K562 (cell line): Measurements from ENCODE around the gene ATG12. TPM values are rescaled to one million over a fixed set of nuclear protein-coding genes. Genes with fewer than 3 reads are reported as not detected.
A peak's percentile ranks its signal among the peaks of the same experiment; 100 is the strongest.

Experiments
- ATAC-seq: fragments of 200-7000 bp; cut with Tn5 transposase; 3 replicates; pipeline ENCODE4 v1.9.1; 2020; ENCODE audit warnings: moderate library complexity
- BruUV-seq: library from RNA; stranded (reverse); fragments of 400-500 nt; replicated peaks from 2 replicates; lab custom pipeline; 2021; lab: Mats Ljungman, UMichigan
- CTCF ChIA-PET: fragments of 300-600 bp; formaldehyde crosslinking; extraction: SDS; loops from one replicate; lab custom pipeline; 2021; ENCODE audit warnings: low intra/inter-chr PET ratio; lab: Yijun Ruan, JAX
- POLR2A ChIA-PET: fragments of 300-600, 350-650 bp; sonication (Branson Sonifier 250); formaldehyde crosslinking; extraction: SDS; loops from one replicate; lab custom pipeline; 2021; ENCODE audit warnings: antibody characterized with exemption, inconsistent platforms; lab: Yijun Ruan, JAX
- DNase-seq, 4 experiments: peaks; one replicate each; pipeline versions ENCODE4 v3.0.0 to v3.0.0-alpha.2; 2011 to 2018; ENCODE audit warnings: low spot score in 3 of 4, mixed read lengths in 3 of 4; ENCODE audit errors: extremely low read depth in 1 of 4
- FAIRE-seq: peaks from 2 replicates; lab custom pipeline; 2011; peaks lifted over from hg19 to GRCh38; lab: Jason Lieb, UNC
- H2AFZ ChIP-seq: 2 replicates; pipeline ENCODE4 v1.6.0; 2011; ENCODE audit warnings: low read depth, low read length, control low read depth, inconsistent platforms
- H3K27ac ChIP-seq: fragments of 200-600 bp; 3 replicates; pipeline ENCODE4 v1.8.0; 2011; ENCODE audit warnings: low read depth, mild to moderate bottlenecking, control low read depth, inconsistent platforms, low read length, moderate library complexity, mixed read lengths; ENCODE audit errors: extremely low read depth
- H3K27me3 ChIP-seq, 2 experiments: fragments of 300-600 bp in 1 of 2; 2 replicates in 1 of 2; 3 replicates in 1 of 2; pipeline versions ENCODE4 v1.6.0 to v1.8.0; 2011; ENCODE audit warnings: inconsistent platforms in 2 of 2, low read length in 2 of 2, mild to moderate bottlenecking in 1 of 2, mixed read lengths in 1 of 2, moderate library complexity in 1 of 2; ENCODE audit not compliant: control insufficient read depth in 2 of 2, insufficient read depth in 2 of 2
- H3K36me3 ChIP-seq: fragments of 300-600 bp; 3 replicates; pipeline ENCODE4 v1.8.0; 2011; ENCODE audit warnings: mild to moderate bottlenecking, low read length, inconsistent platforms; ENCODE audit not compliant: control insufficient read depth, insufficient read depth
- H3K4me1 ChIP-seq, 2 experiments: fragments of 200-600 bp in 1 of 2; replicated peaks in 1 of 2; 2 replicates in 1 of 2; 3 replicates in 1 of 2; pipeline versions ENCODE4 v1.5.1 to v1.8.0; 2011; ENCODE audit warnings: inconsistent platforms in 2 of 2, low read length in 2 of 2, mild to moderate bottlenecking in 1 of 2, mixed read lengths in 1 of 2, moderate library complexity in 1 of 2; ENCODE audit not compliant: control insufficient read depth in 2 of 2, insufficient read depth in 2 of 2
- H3K4me2 ChIP-seq: 2 replicates; pipeline ENCODE4 v1.6.1; 2011; ENCODE audit warnings: low read length, control low read depth, inconsistent platforms, mixed read lengths; ENCODE audit not compliant: insufficient read depth
- H3K4me3 ChIP-seq: fragments of 200-600 bp; sonication (generic), shearing (Covaris generic); 2 replicates; pipeline ENCODE4 v1.5.1; 2016; ENCODE audit warnings: control low read depth, inconsistent platforms
- H3K79me2 ChIP-seq: fragments of 200-600 bp; 3 replicates; pipeline ENCODE4 v1.8.0; 2011; ENCODE audit warnings: low read length, inconsistent platforms; ENCODE audit not compliant: control insufficient read depth, insufficient read depth
- H3K9ac ChIP-seq, 2 experiments: 2 replicates each; pipeline versions ENCODE4 v1.6.0 to v1.6.1; 2011; ENCODE audit warnings: low read depth in 2 of 2, low read length in 2 of 2, control low read depth in 1 of 2, inconsistent platforms in 1 of 2, mild to moderate bottlenecking in 1 of 2, mixed read lengths in 1 of 2; ENCODE audit not compliant: insufficient read depth in 1 of 2
- H3K9me1 ChIP-seq: one replicate; pipeline ENCODE4 v1.6.0; 2011; ENCODE audit warnings: inconsistent platforms, mild to moderate bottlenecking, low read length, moderate library complexity; ENCODE audit not compliant: control insufficient read depth, insufficient read depth
- H3K9me3 ChIP-seq: replicated peaks from 2 replicates; pipeline ENCODE4 v1.5.1; 2011; ENCODE audit warnings: low read depth, low read length, inconsistent platforms; ENCODE audit not compliant: control insufficient read depth, insufficient read depth
- H4K20me1 ChIP-seq: replicated peaks from 2 replicates; pipeline ENCODE4 v1.6.1; 2011; ENCODE audit warnings: low read length, inconsistent platforms, mixed read lengths; ENCODE audit not compliant: control insufficient read depth, insufficient read depth
- COPS2 ChIP-seq: fragments of 450-650 bp; conservative IDR thresholded peaks from 2 replicates; pipeline ENCODE4 v1.6.1; 2016; ENCODE audit warnings: mild to moderate bottlenecking, moderate library complexity
- HINFP ChIP-seq: fragments of 450-650 bp; conservative IDR thresholded peaks from 2 replicates; pipeline ENCODE4 v1.6.1; 2016; ENCODE audit warnings: missing genetic modification characterization, low read depth, mild to moderate bottlenecking, control low read depth, missing compliant biosample characterization
- PHB ChIP-seq: fragments of 250-450 bp; sonication (Bioruptor Pico); IDR thresholded peaks from 2 replicates; pipeline ENCODE4 v1.5.0; 2021
- PPARD ChIP-seq: fragments of 250-450 bp; sonication (Bioruptor Pico); IDR thresholded peaks from 2 replicates; pipeline ENCODE4 v1.8.0; 2022; ENCODE audit warnings: inconsistent platforms, mild to moderate bottlenecking, moderate library complexity
- TAF1 ChIP-seq: IDR thresholded peaks from 2 replicates; pipeline ENCODE4 v1.6.1; 2011; ENCODE audit warnings: mild to moderate bottlenecking, low read length, moderate library complexity; ENCODE audit not compliant: insufficient read depth, control insufficient read depth, severe bottlenecking; ENCODE audit errors: extremely low read depth
- WGBS: fragments of 100-300 bp; shearing (Covaris generic); methylation state at CpG from one replicate; pipeline ENCODE4 v1.1.6; 2016; ENCODE audit warnings: low coverage, mixed read lengths; ENCODE audit not compliant: insufficient coverage; ENCODE audit errors: missing lambda C conversion rate; 5-methylcytosine and 5-hydroxymethylcytosine counted together
- in situ Hi-C: fragments of 300-500 bp; cut with MboI; formaldehyde crosslinking; loops from 4 replicates; pipeline ENCODE4 v1.15.0; 2018; ENCODE audit warnings: inconsistent platforms, mixed read lengths
- intact Hi-C: fragments of 100-400 bp; cut with micrococcal nuclease; formaldehyde crosslinking; loops from 2 replicates; pipeline ENCODE4 v1.14.2; 2022
- polyA plus RNA-seq, 8 experiments: library from polyadenylated mRNA; depleted of rRNA in 4 of 8; stranded (reverse) in 5 of 8; unstranded in 3 of 8; fragments of >200 nt; fragmentation: Nextera tagmentation in 2 of 8; fragmentation: Illumina TruSeq in 1 of 8; extraction: Ambion mirVana in 2 of 8; extraction: Trizol in 1 of 8; gene quantifications; 2 replicates each; pipeline versions ENCODE4 v1.2.1 to v1.2.3, GENCODE V29; 2011 to 2014; ENCODE audit warnings: inconsistent platforms in 1 of 8, missing spikeins in 1 of 8
- total RNA-seq, 7 experiments: library from RNA; depleted of rRNA in 6 of 7; stranded (reverse); fragments of >200 nt in 6 of 7; fragmentation: Illumina TruSeq in 2 of 7; extraction: Trizol in 2 of 7; gene quantifications; 2 replicates each; pipeline versions ENCODE4 v1.2.1 to v1.2.3, GENCODE V29; 2011 to 2021; ENCODE audit warnings: low replicate concordance in 1 of 7

Gene ATG12
- total and polyA plus RNA-seq, 9 of the 15 experiments (the other 6 are each of a cell fraction or from before 2014, with no cell fraction given): 21.6 to 132 (median 61.3) TPM

GRCh38 chr5:115873392-115873791 lies 32.0 kb upstream of the ATG12 start:
- ChIA-PET CTCF (no interaction called here), POLR2A (no interaction called here)
- Histone ChIP-seq H3K79me2 (no peaks in the 10 kb centered on the region), H3K27me3 (no peaks in the 10 kb centered on the region), H3K4me3 (no peak overlapping the region), H3K36me3 (peaks cover 8% of the 10 kb centered on the region; the same call in 2 of the 3 replicates), H3K27ac (no peak overlapping the region), H2AFZ (no peak overlapping the region), H3K4me1 (no peaks in the 10 kb centered on the region), H3K4me2 (no peak overlapping the region), H3K9me3 (no peaks in the 10 kb centered on the region), H4K20me1 (no peaks in the 10 kb centered on the region), H3K9ac (no peak overlapping the region), H3K9me1 (no peaks in the 10 kb centered on the region)
- intact Hi-C loops (no loop called here), in situ Hi-C loops (no loop called here)
- FAIRE-seq (peak; percentile 35), ATAC-seq (no peak), DNase-seq (no peak)
- 43% methylated on average over 1 of the region's 1 CpG for WGBS
- TF ChIP-seq PHB (CRISPR knock-in tag) (no peak), COPS2 (no peak), TAF1 (no peak), PPARD (CRISPR knock-in tag) (no peak), HINFP (tag) (no peak)
- no TSS peak for BruUV-seq
